Activated gamma-delta T cell treated with Interleukin-2 at 50 U/mL for 16 hours (primary cell): ENCODE data around the gene DCST1.

Source experiments
- DNase-seq: peaks from one replicate; pipeline ENCODE4 v3.0.0-alpha.2; 2020

The DCST1 gene

GRCh38 chr1:155093911-155094621 lies 60.4 kb downstream of the DCST1 start:
- DNase-seq = no peak

DNA sequence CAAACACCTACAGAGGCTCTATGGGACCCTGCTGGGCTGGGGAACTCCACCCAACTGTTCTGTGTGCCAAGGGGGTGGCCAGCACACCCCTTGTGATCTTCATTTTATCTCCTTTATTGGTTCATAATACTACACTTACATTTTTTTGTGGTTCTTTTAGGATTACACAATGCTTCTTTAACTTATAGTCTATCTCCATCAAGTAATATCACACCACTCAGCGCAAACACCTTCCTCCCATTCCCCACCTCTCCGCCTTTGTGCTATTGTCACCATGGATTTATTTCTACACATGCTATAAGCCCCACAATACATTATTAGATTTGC lies 61.0 kb downstream of the DCST1 start:
- no peak for DNase-seq

DNA sequence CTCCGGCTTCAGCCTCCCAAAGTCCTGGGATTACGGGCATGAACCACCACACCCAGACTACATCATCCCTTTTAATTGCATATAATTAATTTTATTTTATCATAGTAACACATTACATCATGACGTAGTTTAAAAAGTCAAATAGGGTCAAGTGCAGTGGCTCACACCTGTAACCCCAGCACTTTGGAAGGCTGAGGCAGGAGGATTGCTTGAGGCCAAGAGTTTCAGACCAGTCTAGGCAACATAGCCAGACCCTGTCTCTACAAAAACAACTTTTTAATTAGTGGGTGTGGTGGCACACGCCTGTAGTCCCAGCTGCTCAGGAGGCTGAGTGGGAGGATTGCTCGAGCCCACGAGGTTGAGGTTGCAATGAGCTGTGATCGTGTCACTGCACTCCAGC lies 65.7 kb downstream of the DCST1 start:
- no peak for DNase-seq
